ENCODE data around the gene CD96. TPM values are rescaled to one million over a fixed set of nuclear protein-coding genes. Genes with fewer than 3 reads are reported as not detected.

CD96 gene
- total and polyA plus RNA-seq, 5 donors from 2014 or later: 104 to 149 (median 125) TPM

- H3K36me3 Mint-ChIP-seq: peaks cover 28% of the 10 kb centered on the region
- H3K4me3 ChIP-seq (ENCODE audit: low read depth, low read length): no peak overlapping the region
These were observed 71.3 kb downstream of the CD96 start for GRCh38 chr3:111613294-111613693.

GRCh38 chr3:111615880-111616279 is 73.9 kb downstream of the CD96 start:
- peaks cover 14% of the 10 kb centered on the region for H3K36me3 ChIP-seq (ENCODE audit: control insufficient read depth, insufficient read depth, low read length)
- H3K27me3 ChIP-seq (ENCODE audit: control insufficient read depth, insufficient read depth, low read length): no peaks in the 10 kb centered on the region
- Mint-ChIP-seq H3K27ac (peak overlapping the region; percentile 4 to 91 (median 71)), H3K4me1 (peaks cover 5 to 56% (median 36%) of the 10 kb centered on the region in 4 donors), H3K27me3 (no peaks in the 10 kb centered on the region), H3K36me3 (peaks cover 26% of the 10 kb centered on the region), H3K9me3 (no peaks in the 10 kb centered on the region), H3K4me3 (peak overlapping the region in 2 of 4 donors; percentile 18 to 53)
- H3K4me1 ChIP-seq (ENCODE audit: control insufficient read depth, insufficient read depth, low read length, poor library complexity, severe bottlenecking): peaks cover 28% of the 10 kb centered on the region
- H3K4me3 ChIP-seq (ENCODE audit: low read depth, low read length): peak overlapping the region; percentile 13
- H3K9me3 ChIP-seq (ENCODE audit: control insufficient read depth in 2 of 2, low read length in 2 of 2): no peaks in the 10 kb centered on the region
- peak overlapping the region; percentile 62 for H3K27ac ChIP-seq (ENCODE audit: insufficient read depth, low read length, poor library complexity, severe bottlenecking)
- no peak for ATAC-seq (ENCODE audit: low read depth in 2 of 2)
- no peak for DNase-seq

More at GRCh38 chr3:111613294-111613693, 71.3 kb downstream of the CD96 start:
- Histone ChIP-seq H3K9me3 (ENCODE audit: control insufficient read depth in 2 of 2, low read length in 2 of 2) (no peaks in the 10 kb centered on the region), H3K36me3 (ENCODE audit: control insufficient read depth, insufficient read depth, low read length) (peaks cover 14% of the 10 kb centered on the region), H3K4me1 (ENCODE audit: control insufficient read depth, insufficient read depth, low read length, poor library complexity, severe bottlenecking) (peaks cover 46% of the 10 kb centered on the region), H3K27ac (ENCODE audit: insufficient read depth, low read length, poor library complexity, severe bottlenecking) (no peak overlapping the region), H3K27me3 (ENCODE audit: control insufficient read depth, insufficient read depth, low read length) (no peaks in the 10 kb centered on the region)
- Mint-ChIP-seq H3K9me3 (no peaks in the 10 kb centered on the region), H3K4me3 (no peak overlapping the region), H3K27me3 (no peaks in the 10 kb centered on the region), H3K4me1 (peaks cover 21 to 78% (median 55%) of the 10 kb centered on the region in 4 donors), H3K27ac (peak overlapping the region in 1 of 3 donors; percentile 76)
- DNase-seq (no peak), ATAC-seq (ENCODE audit: low read depth in 2 of 2) (no peak)

GRCh38 chr3:111616417-111617105 is 74.6 kb downstream of the CD96 start:
- peak; percentile 95 to 97 for ATAC-seq (ENCODE audit: low read depth in 2 of 2)
- H3K9me3 Mint-ChIP-seq: no peaks in the 10 kb centered on the region
- peak overlapping the region in 3 of 4 donors; percentile 18 to 65 (median 53) for H3K4me3 Mint-ChIP-seq
- H3K27me3 Mint-ChIP-seq: no peaks in the 10 kb centered on the region
- no peaks in the 10 kb centered on the region for H3K27me3 ChIP-seq (ENCODE audit: control insufficient read depth, insufficient read depth, low read length)
- peaks cover 14% of the 10 kb centered on the region for H3K36me3 ChIP-seq (ENCODE audit: control insufficient read depth, insufficient read depth, low read length)
- H3K4me1 Mint-ChIP-seq: peaks cover 5 to 49% (median 30%) of the 10 kb centered on the region in 4 donors
- peak overlapping the region; percentile 71 to 94 (median 91) for H3K27ac Mint-ChIP-seq
- no peaks in the 10 kb centered on the region for H3K9me3 ChIP-seq (ENCODE audit: control insufficient read depth in 2 of 2, low read length in 2 of 2)
- H3K4me1 ChIP-seq (ENCODE audit: control insufficient read depth, insufficient read depth, low read length, poor library complexity, severe bottlenecking): peaks cover 21% of the 10 kb centered on the region
- peak overlapping the region; percentile 62 for H3K27ac ChIP-seq (ENCODE audit: insufficient read depth, low read length, poor library complexity, severe bottlenecking)
- peak overlapping the region; percentile 13 for H3K4me3 ChIP-seq (ENCODE audit: low read depth, low read length)
- DNase-seq: peak; percentile 9 to 93 (median 64)
- H3K36me3 Mint-ChIP-seq: peaks cover 23% of the 10 kb centered on the region

DNA sequence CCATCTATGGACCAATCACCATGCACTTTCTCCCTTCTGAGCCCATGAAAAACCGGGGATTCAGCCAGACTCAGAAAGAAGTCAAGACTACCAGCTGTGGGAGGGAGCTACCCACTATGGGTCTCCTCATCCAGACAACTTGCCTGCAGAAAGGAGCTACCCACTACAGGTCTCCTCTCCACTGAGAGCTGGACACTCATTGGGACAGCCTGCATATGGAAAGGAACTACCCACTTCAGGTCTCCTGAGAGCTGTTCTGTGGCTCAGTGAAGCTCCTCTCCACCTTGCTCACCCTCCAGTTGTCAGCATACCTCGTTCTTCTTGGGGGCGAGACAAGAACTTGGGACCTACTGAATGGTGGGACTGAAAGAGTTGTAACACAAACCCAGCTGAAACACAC is 75.4 kb downstream of the CD96 start:
- H3K4me3 Mint-ChIP-seq: no peak overlapping the region
- H3K36me3 ChIP-seq (ENCODE audit: control insufficient read depth, insufficient read depth, low read length): peaks cover 14% of the 10 kb centered on the region
- H3K4me1 ChIP-seq (ENCODE audit: control insufficient read depth, insufficient read depth, low read length, poor library complexity, severe bottlenecking): peaks cover 21% of the 10 kb centered on the region
- no peak for ATAC-seq (ENCODE audit: low read depth in 2 of 2)
- H3K4me1 Mint-ChIP-seq: peaks cover 5 to 45% (median 29%) of the 10 kb centered on the region in 4 donors
- no peak overlapping the region for H3K4me3 ChIP-seq (ENCODE audit: low read depth, low read length)
- peak overlapping the region; percentile 62 for H3K27ac ChIP-seq (ENCODE audit: insufficient read depth, low read length, poor library complexity, severe bottlenecking)
- peak overlapping the region in 2 of 3 donors; percentile 60 to 71 for H3K27ac Mint-ChIP-seq
- no peaks in the 10 kb centered on the region for H3K27me3 ChIP-seq (ENCODE audit: control insufficient read depth, insufficient read depth, low read length)
- no peaks in the 10 kb centered on the region for H3K9me3 ChIP-seq (ENCODE audit: control insufficient read depth in 2 of 2, low read length in 2 of 2)
- H3K36me3 Mint-ChIP-seq: peaks cover 22% of the 10 kb centered on the region
- DNase-seq: no peak
- no peaks in the 10 kb centered on the region for H3K27me3 Mint-ChIP-seq
- H3K9me3 Mint-ChIP-seq: no peaks in the 10 kb centered on the region

GRCh38 chr3:111617912-111618601 is 76.1 kb downstream of the CD96 start:
- ATAC-seq (ENCODE audit: low read depth in 2 of 2) (no peak), DNase-seq (no peak)
- H3K4me3 ChIP-seq (ENCODE audit: low read depth, low read length): no peak overlapping the region
- peaks cover 13% of the 10 kb centered on the region for H3K36me3 ChIP-seq (ENCODE audit: control insufficient read depth, insufficient read depth, low read length)
- no peaks in the 10 kb centered on the region for H3K9me3 ChIP-seq (ENCODE audit: control insufficient read depth in 2 of 2, low read length in 2 of 2)
- Mint-ChIP-seq H3K27me3 (no peaks in the 10 kb centered on the region), H3K9me3 (no peaks in the 10 kb centered on the region), H3K27ac (peak overlapping the region in 2 of 3 donors; percentile 71 to 80), H3K4me3 (no peak overlapping the region), H3K36me3 (peaks cover 18% of the 10 kb centered on the region), H3K4me1 (peaks cover 5 to 41% (median 25%) of the 10 kb centered on the region in 4 donors)
- no peaks in the 10 kb centered on the region for H3K27me3 ChIP-seq (ENCODE audit: control insufficient read depth, insufficient read depth, low read length)
- no peak overlapping the region for H3K27ac ChIP-seq (ENCODE audit: insufficient read depth, low read length, poor library complexity, severe bottlenecking)
- H3K4me1 ChIP-seq (ENCODE audit: control insufficient read depth, insufficient read depth, low read length, poor library complexity, severe bottlenecking): peaks cover 21% of the 10 kb centered on the region

DNA sequence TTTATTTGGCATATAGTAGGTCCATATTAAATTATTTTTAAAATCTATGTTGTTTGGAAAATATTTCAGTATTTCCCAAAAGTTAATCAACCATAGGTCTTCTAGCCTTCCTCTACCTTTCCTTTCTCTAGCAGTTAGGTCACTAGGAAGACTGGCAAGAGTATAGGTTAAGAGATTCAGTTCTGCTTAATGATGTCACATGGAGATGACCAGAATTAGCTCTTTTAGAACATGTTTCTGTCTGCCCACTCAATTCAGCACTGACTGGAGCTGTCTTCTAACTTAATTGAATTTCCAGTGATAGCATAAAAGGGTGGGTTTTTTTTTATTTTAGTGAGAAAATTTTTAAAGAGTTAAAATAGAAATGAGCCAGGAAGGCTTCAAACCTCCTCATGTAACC is 76.9 kb downstream of the CD96 start:
- Histone ChIP-seq H3K4me1 (ENCODE audit: control insufficient read depth, insufficient read depth, low read length, poor library complexity, severe bottlenecking) (peaks cover 21% of the 10 kb centered on the region), H3K4me3 (ENCODE audit: low read depth, low read length) (no peak overlapping the region), H3K27ac (ENCODE audit: insufficient read depth, low read length, poor library complexity, severe bottlenecking) (no peak overlapping the region), H3K36me3 (ENCODE audit: control insufficient read depth, insufficient read depth, low read length) (peaks cover 14% of the 10 kb centered on the region), H3K27me3 (ENCODE audit: control insufficient read depth, insufficient read depth, low read length) (no peaks in the 10 kb centered on the region), H3K9me3 (ENCODE audit: control insufficient read depth in 2 of 2, low read length in 2 of 2) (no peaks in the 10 kb centered on the region)
- Mint-ChIP-seq H3K27me3 (no peaks in the 10 kb centered on the region), H3K4me3 (no peak overlapping the region), H3K27ac (peak overlapping the region in 2 of 3 donors; percentile 9 to 73), H3K4me1 (peaks cover 5 to 41% (median 24%) of the 10 kb centered on the region in 4 donors), H3K9me3 (no peaks in the 10 kb centered on the region), H3K36me3 (peaks cover 18% of the 10 kb centered on the region)
- ATAC-seq (ENCODE audit: low read depth in 2 of 2) (no peak), DNase-seq (no peak)

- peaks cover 20% of the 10 kb centered on the region for H3K36me3 ChIP-seq (ENCODE audit: control insufficient read depth, insufficient read depth, low read length)
- H3K9me3 ChIP-seq (ENCODE audit: control insufficient read depth in 2 of 2, low read length in 2 of 2): no peaks in the 10 kb centered on the region
- DNase-seq (no peak), ATAC-seq (ENCODE audit: low read depth in 2 of 2) (no peak)
- Mint-ChIP-seq H3K27ac (peak overlapping the region in 1 of 3 donors; percentile 9), H3K27me3 (no peaks in the 10 kb centered on the region), H3K9me3 (peaks cover 0 to 3% (median 0%) of the 10 kb centered on the region in 7 donors), H3K4me1 (peaks cover 10 to 37% (median 23%) of the 10 kb centered on the region in 4 donors), H3K4me3 (no peak overlapping the region), H3K36me3 (peaks cover 18% of the 10 kb centered on the region)
- H3K4me3 ChIP-seq (ENCODE audit: low read depth, low read length): no peak overlapping the region
- peaks cover 21% of the 10 kb centered on the region for H3K4me1 ChIP-seq (ENCODE audit: control insufficient read depth, insufficient read depth, low read length, poor library complexity, severe bottlenecking)
- no peaks in the 10 kb centered on the region for H3K27me3 ChIP-seq (ENCODE audit: control insufficient read depth, insufficient read depth, low read length)
- H3K27ac ChIP-seq (ENCODE audit: insufficient read depth, low read length, poor library complexity, severe bottlenecking): no peak overlapping the region
These were observed 77.8 kb downstream of the CD96 start for GRCh38 chr3:111619833-111620232.

Data from CD4-positive, CD25-positive, alpha-beta regulatory T cell (primary cell).